Hepatocyte (in vitro differentiated cells): Measurements from ENCODE around the gene CDH22. TPM values are rescaled to one million over a fixed set of nuclear protein-coding genes. Genes with fewer than 3 reads are reported as not detected.

Source experiments
- DNase-seq: peaks from one replicate; pipeline ENCODE4 v3.0.0-alpha.2; 2016; ENCODE audit warnings: low spot score
- H2AFZ ChIP-seq: fragments of 200-600 bp; sonication (generic); 2 replicates; pipeline ENCODE4 v1.6.0; 2016; ENCODE audit warnings: antibody characterized with exemption, mild to moderate bottlenecking
- H3K27ac ChIP-seq: fragments of 200-600 bp; sonication (generic); 2 replicates; pipeline ENCODE4 v1.5.1; 2016; ENCODE audit warnings: mild to moderate bottlenecking
- H3K27me3 ChIP-seq: fragments of 200-600 bp; sonication (generic); 2 replicates; pipeline ENCODE4 v1.6.1; 2016
- H3K36me3 ChIP-seq: fragments of 200-600 bp; sonication (generic); replicated peaks from 2 replicates; pipeline ENCODE4 v1.5.1; 2016; ENCODE audit warnings: low read depth; ENCODE audit not compliant: insufficient read depth
- H3K4me1 ChIP-seq: fragments of 200-600 bp; sonication (generic); 2 replicates; pipeline ENCODE4 v1.5.1; 2016; ENCODE audit warnings: mild to moderate bottlenecking, moderate library complexity; ENCODE audit not compliant: insufficient read depth
- H3K4me2 ChIP-seq: fragments of 200-600 bp; sonication (generic); 2 replicates; pipeline ENCODE4 v1.6.0; 2016
- H3K4me3 ChIP-seq: fragments of 200-600 bp; sonication (generic); 2 replicates; pipeline ENCODE4 v1.5.1; 2016; ENCODE audit warnings: mild to moderate bottlenecking
- H3K79me2 ChIP-seq: fragments of 200-600 bp; sonication (generic); 2 replicates; pipeline ENCODE4 v1.6.0; 2017; ENCODE audit warnings: mild to moderate bottlenecking
- H3K9me2 ChIP-seq: fragments of 200-600 bp; sonication (generic); replicated peaks from 2 replicates; pipeline ENCODE4 v1.6.0; 2017; ENCODE audit warnings: mild to moderate bottlenecking; ENCODE audit not compliant: insufficient read depth
- H3K9me3 ChIP-seq: fragments of 200-600 bp; sonication (generic); 2 replicates; pipeline ENCODE4 v1.5.1; 2016; ENCODE audit warnings: low read depth, mild to moderate bottlenecking
- H4K20me1 ChIP-seq: fragments of 200-600 bp; sonication (generic); 2 replicates; pipeline ENCODE4 v1.6.0; 2016; ENCODE audit warnings: mild to moderate bottlenecking; ENCODE audit not compliant: insufficient read depth, poor library complexity, severe bottlenecking
- CTCF ChIP-seq: fragments of 200-600 bp; sonication (generic); IDR thresholded peaks from 2 replicates; pipeline ENCODE4 v1.5.1; 2016; ENCODE audit warnings: antibody characterized with exemption, mild to moderate bottlenecking; ENCODE audit not compliant: poor library complexity
- EZH2 ChIP-seq: fragments of 200-600 bp; sonication (generic); IDR thresholded peaks from 2 replicates; pipeline ENCODE4 v1.6.1; 2016; ENCODE audit warnings: antibody characterized with exemption, mild to moderate bottlenecking, borderline replicate concordance
- EZH2phosphoT487 ChIP-seq: fragments of 200-600 bp; sonication (generic); IDR thresholded peaks from one replicate; pipeline ENCODE4 v1.6.1; 2018; ENCODE audit warnings: antibody characterized with exemption, mild to moderate bottlenecking, low read depth, moderate library complexity; ENCODE audit not compliant: unreplicated experiment, severe bottlenecking
- WGBS: methylation state at CpG from one replicate; pipeline ENCODE4 v1.1.6; 2016; ENCODE audit warnings: low lambda C conversion rate; ENCODE audit errors: missing lambda C conversion rate; 5-methylcytosine and 5-hydroxymethylcytosine counted together
- polyA plus RNA-seq: library from polyadenylated mRNA; unstranded; fragments of >200 nt; fragmentation: Nextera tagmentation; extraction: Ambion mirVana; gene quantifications from 2 replicates; pipeline ENCODE4 v1.2.1, GENCODE V29; 2016
- total RNA-seq: library from RNA; depleted of rRNA; stranded (reverse); fragments of >200 nt; gene quantifications from 2 replicates; pipeline ENCODE4 v1.2.3, GENCODE V29; 2014

CDH22 gene
- total and polyA plus RNA-seq, 2 experiments from 2014 or later: not detected

DNA sequence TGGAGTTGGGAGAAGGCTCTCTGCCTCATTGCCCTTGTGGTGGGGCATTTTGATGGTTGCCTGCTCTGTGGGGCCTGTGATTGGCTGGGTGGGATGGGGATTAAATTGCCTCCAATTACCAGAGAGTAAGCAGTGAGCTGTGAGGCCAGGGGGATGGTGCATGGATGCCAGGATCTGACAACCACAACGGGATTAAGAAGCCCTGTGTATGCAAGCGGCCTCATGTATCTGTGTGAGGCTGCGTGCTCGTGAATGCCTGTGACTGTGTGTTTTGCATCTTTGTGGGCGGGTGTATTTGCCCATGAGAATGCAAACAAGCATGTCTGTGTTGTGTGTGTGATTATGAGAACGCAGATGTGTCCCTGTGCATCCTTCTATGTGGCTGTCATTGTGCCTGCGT is 144.0 kb downstream of the CDH22 start:
- H3K27me3 ChIP-seq: peaks cover 26% of the 10 kb centered on the region
- no peak overlapping the region for H2AFZ ChIP-seq
- TF ChIP-seq EZH2: no peak
- TF ChIP-seq CTCF: no peak
- TF ChIP-seq EZH2phosphoT487: no peak
- H3K27ac ChIP-seq: no peak overlapping the region
- DNase-seq: no peak
- H3K9me2 ChIP-seq: no peaks in the 10 kb centered on the region
- no peaks in the 10 kb centered on the region for H3K36me3 ChIP-seq
- H3K4me3 ChIP-seq: no peak overlapping the region
- H4K20me1 ChIP-seq: no peaks in the 10 kb centered on the region
- H3K9me3 ChIP-seq: no peaks in the 10 kb centered on the region
- H3K4me2 ChIP-seq: no peak overlapping the region
- no peaks in the 10 kb centered on the region for H3K79me2 ChIP-seq
- 70% methylated on average over 7 of the region's 7 CpGs for WGBS
- no peaks in the 10 kb centered on the region for H3K4me1 ChIP-seq

DNA sequence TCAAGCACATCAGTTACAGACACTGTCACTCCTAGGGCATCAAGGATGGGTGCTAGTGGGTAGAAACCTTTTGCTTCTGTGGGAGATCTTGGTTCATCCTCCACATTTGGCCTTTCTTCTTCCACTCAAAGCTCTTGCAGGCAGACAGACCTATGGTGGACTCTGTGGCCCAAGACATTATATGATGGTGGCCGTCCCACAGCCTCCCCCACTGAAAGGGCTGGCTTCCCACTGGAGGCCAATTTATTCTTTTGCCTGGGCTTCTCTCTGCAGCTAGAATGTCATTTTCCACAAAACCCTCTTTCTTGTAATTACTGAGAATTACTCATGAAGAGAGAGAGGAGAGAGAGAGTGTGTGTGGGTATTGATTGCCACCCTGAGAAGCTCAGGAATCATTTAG is 146.4 kb downstream of the CDH22 start:
- Histone ChIP-seq H2AFZ (no peak overlapping the region), H4K20me1 (no peaks in the 10 kb centered on the region), H3K27ac (no peak overlapping the region), H3K36me3 (no peaks in the 10 kb centered on the region), H3K4me1 (no peaks in the 10 kb centered on the region), H3K4me2 (no peak overlapping the region), H3K4me3 (no peak overlapping the region), H3K79me2 (no peaks in the 10 kb centered on the region), H3K27me3 (peaks cover 36% of the 10 kb centered on the region), H3K9me2 (no peaks in the 10 kb centered on the region), H3K9me3 (no peaks in the 10 kb centered on the region)
- no peak for DNase-seq
- TF ChIP-seq EZH2phosphoT487: no peak
- 95% methylated on average over 1 of the region's 1 CpG for WGBS

DNA sequence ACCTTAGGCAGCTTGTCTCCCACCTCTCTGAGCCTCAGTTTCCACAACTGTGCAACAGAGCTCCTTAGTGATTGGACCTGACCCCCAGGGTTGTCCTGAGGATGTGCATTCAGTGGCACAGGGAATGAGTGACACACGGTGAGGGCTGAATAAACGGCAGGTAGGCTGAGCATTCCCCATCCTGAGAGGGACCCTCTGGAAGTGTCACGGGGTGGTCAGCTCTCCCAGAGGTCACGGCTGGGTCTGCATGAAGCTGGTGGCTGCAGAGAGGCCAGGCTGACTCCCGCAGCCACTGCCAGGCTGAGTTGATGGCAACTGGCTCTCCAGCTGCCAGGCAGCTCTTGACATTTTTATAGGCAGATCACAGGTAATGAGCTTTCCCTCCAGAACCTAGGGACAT is 147.6 kb downstream of the CDH22 start:
- H3K27me3 ChIP-seq: peaks cover 34% of the 10 kb centered on the region
- WGBS: 73% methylated on average over 5 of the region's 5 CpGs

More for the DNA sequence above, 147.6 kb downstream of the CDH22 start:
- Histone ChIP-seq H3K36me3 (no peaks in the 10 kb centered on the region), H3K4me1 (no peaks in the 10 kb centered on the region), H3K9me2 (no peaks in the 10 kb centered on the region), H4K20me1 (no peaks in the 10 kb centered on the region), H3K79me2 (no peaks in the 10 kb centered on the region), H3K9me3 (no peaks in the 10 kb centered on the region), H3K4me3 (no peak overlapping the region), H2AFZ (no peak overlapping the region), H3K4me2 (no peak overlapping the region), H3K27ac (no peak overlapping the region)
- no peak for DNase-seq
- TF ChIP-seq CTCF (no peak), EZH2 (no peak), EZH2phosphoT487 (no peak)
